ENCODE results near the gene SNX30.

Gene SNX30

DNA sequence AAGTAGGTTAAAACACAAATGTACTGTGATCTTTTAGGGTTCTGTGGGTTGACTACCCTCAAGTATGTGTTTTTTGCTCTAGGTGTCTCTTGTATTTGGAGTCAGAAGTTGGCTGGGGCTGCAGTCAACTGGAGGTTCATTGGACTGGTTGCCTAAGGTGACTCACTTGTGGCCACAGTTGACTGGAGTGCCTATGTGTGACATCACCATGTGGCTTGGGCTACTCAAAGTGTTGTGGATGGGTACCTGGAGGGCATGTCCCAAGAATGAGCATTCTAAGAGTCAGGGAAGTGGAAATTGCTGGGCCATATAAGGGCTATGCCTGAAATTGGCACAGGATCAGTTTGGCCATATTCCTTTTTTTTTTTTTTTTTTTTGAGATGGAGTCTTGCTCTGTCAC is 27.4 kb downstream of the SNX30 start:
- no peak overlapping the region for H3K4me3 ChIP-seq (replicated peaks in 1 of 2; ENCODE audit: low read depth in 2 of 2, low read length in 2 of 2)
- TF ChIP-seq, protein P1, sequence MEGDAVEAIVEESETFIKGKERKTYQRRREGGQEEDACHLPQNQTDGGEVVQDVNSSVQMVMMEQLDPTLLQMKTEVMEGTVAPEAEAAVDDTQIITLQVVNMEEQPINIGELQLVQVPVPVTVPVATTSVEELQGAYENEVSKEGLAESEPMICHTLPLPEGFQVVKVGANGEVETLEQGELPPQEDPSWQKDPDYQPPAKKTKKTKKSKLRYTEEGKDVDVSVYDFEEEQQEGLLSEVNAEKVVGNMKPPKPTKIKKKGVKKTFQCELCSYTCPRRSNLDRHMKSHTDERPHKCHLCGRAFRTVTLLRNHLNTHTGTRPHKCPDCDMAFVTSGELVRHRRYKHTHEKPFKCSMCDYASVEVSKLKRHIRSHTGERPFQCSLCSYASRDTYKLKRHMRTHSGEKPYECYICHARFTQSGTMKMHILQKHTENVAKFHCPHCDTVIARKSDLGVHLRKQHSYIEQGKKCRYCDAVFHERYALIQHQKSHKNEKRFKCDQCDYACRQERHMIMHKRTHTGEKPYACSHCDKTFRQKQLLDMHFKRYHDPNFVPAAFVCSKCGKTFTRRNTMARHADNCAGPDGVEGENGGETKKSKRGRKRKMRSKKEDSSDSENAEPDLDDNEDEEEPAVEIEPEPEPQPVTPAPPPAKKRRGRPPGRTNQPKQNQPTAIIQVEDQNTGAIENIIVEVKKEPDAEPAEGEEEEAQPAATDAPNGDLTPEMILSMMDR (IDR thresholded peaks at IDR 0.05; ENCODE audit: low read depth, low read length): no peak
- peak in 1 of 2 donors; percentile 34 for DNase-seq (ENCODE audit: low read depth in 2 of 2)

DNA sequence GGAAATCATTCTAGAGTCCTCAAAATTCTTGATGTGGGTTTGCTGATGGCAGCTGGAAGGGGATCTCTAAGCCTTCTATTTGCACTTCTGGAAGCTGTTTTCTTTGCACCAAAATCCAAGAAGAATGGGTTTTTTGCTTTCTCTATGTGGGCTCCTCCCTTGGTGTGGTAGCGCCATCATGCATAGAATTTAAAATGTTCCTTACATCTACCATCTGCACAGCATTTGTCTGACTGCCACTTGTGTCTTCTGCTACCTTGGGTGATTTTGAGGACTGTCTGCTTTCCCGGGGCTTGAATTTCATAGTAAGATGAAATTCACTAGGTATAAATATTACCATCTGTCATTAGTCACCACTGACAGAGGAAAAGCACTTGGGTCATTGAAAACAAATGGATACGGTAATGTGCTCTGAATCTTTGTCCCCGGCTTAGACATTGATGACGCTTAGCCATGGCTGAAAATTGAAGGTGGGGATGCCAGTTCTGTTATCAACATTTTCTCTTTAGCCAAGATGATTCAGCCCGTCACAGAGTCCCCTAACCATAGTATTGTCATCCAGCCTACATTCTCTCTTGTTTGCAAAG is 30.0 kb downstream of the SNX30 start:
- TF ChIP-seq, protein P1 (IDR thresholded peaks at IDR 0.05; ENCODE audit: low read depth, low read length): no peak
- DNase-seq (ENCODE audit: low read depth in 2 of 2): no peak
- H3K4me3 ChIP-seq (replicated peaks in 1 of 2; ENCODE audit: low read depth in 2 of 2, low read length in 2 of 2): no peak overlapping the region

DNA sequence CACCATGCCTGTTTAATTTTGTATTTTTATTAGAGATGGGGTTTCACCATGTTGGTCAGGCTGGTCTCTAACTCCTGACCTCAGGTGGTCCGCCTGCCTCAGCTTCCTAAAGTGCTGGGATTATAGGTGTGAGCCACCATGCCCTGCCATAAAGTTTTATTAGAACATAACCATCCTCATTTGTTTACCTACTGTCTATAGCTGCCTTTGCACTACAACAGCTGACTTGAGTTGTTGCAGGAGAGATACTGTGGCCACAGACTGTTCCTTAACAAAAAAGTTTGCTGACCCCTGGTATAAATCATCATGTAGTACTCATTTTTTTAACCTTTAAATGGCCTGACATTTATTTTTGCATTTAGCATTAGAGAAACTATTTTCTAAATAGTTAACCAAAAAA is 31.7 kb downstream of the SNX30 start:
- TF ChIP-seq, protein P1 (IDR thresholded peaks at IDR 0.05; ENCODE audit: low read depth, low read length): no peak
- H3K4me3 ChIP-seq (replicated peaks in 1 of 2; ENCODE audit: low read depth in 2 of 2, low read length in 2 of 2): no peak overlapping the region
- no peak for DNase-seq (ENCODE audit: low read depth in 2 of 2)

DNA sequence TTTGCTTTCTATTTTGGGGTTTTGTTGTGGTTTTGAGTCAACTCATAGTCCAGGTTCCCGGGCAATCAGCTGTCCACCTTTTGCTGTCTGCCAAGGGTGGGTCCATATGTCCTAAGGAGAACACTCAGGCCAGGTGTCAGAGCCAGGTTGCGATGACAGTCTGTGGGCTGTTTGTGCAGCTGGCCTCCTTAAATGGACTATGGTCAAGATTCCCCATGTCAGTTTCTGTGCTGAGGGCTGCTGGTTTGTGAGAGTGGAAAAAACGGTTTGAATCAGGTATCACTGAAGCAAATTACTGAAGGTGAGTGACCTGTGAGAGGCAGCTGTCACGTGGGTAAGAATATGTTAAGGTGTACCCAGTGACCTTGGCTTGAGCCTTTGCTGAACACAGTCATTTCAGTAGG is 33.0 kb downstream of the SNX30 start:
- TF ChIP-seq, protein P1 (IDR thresholded peaks at IDR 0.05; ENCODE audit: low read depth, low read length): no peak
- H3K4me3 ChIP-seq (replicated peaks in 1 of 2; ENCODE audit: low read depth in 2 of 2, low read length in 2 of 2): no peak overlapping the region
- no peak for DNase-seq (ENCODE audit: low read depth in 2 of 2)

DNA sequence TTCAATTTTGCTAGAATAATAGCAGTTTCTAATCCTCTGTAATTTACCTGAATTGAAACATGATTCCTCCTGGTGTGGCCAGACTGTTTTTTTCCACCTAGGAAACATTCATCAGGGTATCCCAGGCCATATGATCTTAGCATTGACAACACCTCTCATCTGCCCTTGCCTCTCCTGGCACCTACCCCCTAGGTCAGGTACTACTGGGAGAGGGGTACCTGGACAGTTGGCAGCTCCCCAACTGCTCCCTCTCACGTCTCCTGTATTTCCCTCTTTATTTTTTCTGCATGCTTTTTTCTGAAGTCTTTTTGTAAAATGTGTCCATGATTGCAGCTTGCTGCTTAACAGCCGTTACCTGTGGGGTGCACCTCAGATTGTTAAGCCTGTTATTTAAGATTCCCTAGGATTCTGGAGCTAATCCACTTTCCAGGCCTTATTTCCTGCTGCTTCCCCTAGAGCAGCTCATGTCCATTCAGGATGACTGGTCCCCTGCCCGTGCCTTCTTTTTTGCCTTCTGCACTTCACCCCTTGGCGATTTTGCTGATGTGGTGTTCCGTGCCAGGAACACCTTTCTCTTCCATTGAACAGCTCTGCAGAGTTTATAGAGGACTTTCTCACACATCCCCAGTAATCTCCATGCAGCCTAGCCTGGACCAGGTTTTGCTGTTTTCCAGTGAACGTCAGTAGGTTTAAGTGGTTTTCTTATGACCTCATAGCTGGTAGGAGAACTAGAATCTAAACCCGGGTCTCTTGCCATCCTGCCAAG is 33.6 kb downstream of the SNX30 start:
- H3K4me3 ChIP-seq (replicated peaks in 1 of 2; ENCODE audit: low read depth in 2 of 2, low read length in 2 of 2): no peak overlapping the region
- TF ChIP-seq, protein P1 (IDR thresholded peaks at IDR 0.05; ENCODE audit: low read depth, low read length): no peak
- DNase-seq (ENCODE audit: low read depth in 2 of 2): peak; percentile 35 to 41

DNA sequence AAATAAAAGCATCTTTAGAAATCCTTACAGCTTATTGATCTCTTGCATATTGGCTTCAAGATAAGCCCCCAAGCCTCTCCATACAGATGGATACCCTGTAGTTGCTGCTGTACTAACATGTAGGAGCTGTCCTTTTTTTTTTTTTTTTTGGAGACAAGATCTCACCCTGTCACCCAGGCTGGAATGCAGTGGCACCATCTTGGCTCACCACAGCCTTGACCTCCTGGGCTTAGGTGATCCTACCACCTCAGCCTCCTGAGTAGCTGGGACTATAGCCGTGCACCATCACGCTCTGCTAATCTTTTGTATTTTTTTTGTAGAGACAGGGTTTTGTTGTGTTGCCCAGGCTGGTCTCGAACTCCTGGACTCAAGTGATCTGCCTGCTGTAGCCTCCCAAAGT is 35.4 kb downstream of the SNX30 start:
- TF ChIP-seq, protein P1 (IDR thresholded peaks at IDR 0.05; ENCODE audit: low read depth, low read length): no peak
- DNase-seq (ENCODE audit: low read depth in 2 of 2): no peak

More for the DNA sequence above, 35.4 kb downstream of the SNX30 start:
- no peak overlapping the region for H3K4me3 ChIP-seq (replicated peaks in 1 of 2; ENCODE audit: low read depth in 2 of 2, low read length in 2 of 2)
